ENCODE measurements around the gene ANXA6.

The ANXA6 gene

GRCh38 chr5:151106509-151106908 lies 51.1 kb downstream of the ANXA6 start:
- DNase-seq (ENCODE audit: low read depth in 4 of 4, low spot score in 1 of 4), result no peak

DNA sequence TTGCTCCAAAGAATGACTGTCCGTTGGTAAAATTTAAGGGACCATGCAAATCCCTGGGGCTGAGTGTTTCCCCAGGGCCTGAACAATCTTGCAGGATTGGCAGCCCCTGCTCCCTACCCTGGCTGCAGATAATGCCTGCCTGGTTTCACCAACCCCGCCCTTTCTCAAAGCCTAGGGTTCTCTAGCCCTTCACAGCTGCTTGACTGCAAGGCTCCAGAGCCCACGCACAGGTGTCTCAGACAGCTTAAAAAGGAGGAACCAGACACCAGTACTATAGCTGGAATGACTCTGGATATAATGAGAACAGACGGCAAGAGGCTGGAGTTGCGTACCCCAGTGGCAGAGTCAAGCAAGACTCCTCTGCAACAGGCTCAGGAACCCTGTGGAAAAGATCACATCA lies 51.5 kb downstream of the ANXA6 start:
- DNase-seq (ENCODE audit: low read depth in 4 of 4, low spot score in 1 of 4), result no peak

- DNase-seq (ENCODE audit: low read depth in 4 of 4, low spot score in 1 of 4), result no peak
Measured at GRCh38 chr5:151105561-151105960, 52.0 kb downstream of the ANXA6 start.

DNA sequence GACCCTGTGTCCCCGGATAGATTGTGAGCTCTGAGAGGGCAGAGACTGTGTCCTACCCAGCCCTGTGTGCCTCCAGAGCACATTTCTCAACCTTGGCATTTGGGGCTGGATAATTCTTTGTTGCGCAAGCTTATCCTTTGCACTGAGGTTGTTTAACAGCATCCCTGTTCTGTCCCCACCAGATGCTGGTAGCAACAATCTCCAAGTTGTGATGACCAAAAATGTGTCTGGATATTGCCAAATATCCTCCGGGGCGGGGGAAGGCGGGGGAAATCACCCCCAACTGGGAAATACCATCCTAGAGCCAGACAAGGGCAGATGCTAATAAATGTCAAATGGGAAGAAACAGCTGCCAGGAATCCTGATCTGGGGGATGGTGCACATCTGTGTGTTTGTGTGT lies 52.8 kb downstream of the ANXA6 start:
- DNase-seq (ENCODE audit: low read depth in 4 of 4, low spot score in 1 of 4), result no peak

GRCh38 chr5:151101746-151102145 lies 55.8 kb downstream of the ANXA6 start:
- DNase-seq (ENCODE audit: low read depth in 4 of 4, low spot score in 1 of 4), result no peak

GRCh38 chr5:151101151-151101550 lies 56.4 kb downstream of the ANXA6 start:
- DNase-seq (ENCODE audit: low read depth in 4 of 4, low spot score in 1 of 4), result no peak

DNA sequence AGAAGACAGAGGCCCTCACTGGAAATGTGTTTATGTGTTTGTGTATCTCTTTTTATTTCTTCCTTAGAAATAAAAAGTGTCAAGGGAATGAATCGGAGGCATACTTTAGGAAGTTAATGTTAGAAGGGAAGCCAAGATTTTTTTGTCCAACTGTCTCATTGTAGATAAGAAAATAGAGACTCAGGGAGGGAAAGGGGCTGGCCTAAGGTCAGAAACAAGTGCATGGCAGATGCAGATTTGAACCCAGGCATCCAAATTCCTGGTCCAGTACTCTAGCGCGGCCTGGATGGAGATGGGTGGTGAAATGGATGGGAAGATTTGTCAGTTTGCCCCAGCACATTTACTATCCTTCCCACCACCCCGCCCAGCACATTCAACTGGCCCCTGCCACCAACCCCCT lies 56.9 kb downstream of the ANXA6 start:
- DNase-seq (ENCODE audit: low read depth in 4 of 4, low spot score in 1 of 4), result no peak

DNA sequence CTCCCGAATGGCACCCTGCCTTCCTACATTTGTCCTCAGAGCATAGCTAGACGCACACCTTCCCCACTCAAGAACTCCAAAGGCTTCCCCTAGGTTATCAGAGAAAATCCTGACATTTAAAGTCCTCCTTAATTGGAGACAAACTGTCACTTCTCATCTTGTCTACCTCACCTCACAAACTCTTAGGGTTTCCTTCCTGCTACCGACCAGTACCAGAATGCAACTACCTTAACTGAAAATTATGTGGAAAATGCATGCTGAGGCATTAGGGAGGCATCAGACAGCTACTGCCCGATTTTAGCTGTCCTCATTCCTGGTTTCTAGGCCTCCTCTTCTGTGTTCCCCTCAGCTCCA lies 58.8 kb downstream of the ANXA6 start:
- no peak for DNase-seq (ENCODE audit: low read depth in 4 of 4, low spot score in 1 of 4)

DNA sequence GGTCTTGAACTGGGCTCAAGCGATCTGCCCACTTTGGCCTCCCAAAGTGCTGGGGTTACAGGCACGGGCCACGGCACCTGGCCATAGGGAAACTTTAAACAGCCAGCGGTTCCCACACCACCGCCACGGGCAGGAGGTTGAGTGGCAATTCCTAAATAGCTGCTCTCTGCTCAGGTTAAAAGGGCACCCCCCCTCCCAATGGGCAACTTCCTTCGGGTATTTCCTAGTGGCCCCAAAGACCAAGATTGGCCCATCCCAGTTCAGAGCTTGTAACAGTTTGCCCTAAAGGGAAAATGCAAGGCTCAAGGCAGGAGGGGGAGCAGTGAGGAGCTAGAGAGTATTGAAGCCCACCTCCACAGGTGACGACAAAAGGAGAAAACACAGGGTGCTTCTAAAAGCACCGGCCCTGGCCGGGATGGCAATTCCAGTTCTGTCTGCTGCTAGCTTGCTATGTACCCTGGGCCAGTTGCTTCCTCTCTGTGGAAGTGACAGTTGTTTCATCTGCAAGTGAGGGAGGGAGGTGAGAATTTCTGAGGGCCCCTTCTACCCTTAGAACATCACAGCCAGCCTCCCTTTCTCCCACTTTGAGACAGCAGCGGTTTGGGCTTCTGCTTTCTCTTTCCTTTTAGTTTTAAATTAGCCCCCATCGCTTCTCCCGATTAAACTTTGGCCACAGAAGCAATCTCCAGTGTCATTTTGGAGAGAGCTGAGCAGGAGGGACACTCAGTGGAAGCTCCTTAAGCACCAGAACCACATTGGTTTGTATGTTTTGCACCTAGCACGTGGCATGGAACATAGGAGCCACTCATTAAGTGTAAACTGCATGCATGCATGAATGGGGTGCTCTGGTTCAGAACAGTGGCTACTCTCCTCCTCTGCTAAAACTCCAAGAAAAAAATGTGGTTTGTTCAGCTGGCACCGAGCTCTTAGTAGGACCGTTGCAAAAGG lies 59.5 kb downstream of the ANXA6 start:
- no peak for DNase-seq (ENCODE audit: low read depth in 4 of 4, low spot score in 1 of 4)

DNA sequence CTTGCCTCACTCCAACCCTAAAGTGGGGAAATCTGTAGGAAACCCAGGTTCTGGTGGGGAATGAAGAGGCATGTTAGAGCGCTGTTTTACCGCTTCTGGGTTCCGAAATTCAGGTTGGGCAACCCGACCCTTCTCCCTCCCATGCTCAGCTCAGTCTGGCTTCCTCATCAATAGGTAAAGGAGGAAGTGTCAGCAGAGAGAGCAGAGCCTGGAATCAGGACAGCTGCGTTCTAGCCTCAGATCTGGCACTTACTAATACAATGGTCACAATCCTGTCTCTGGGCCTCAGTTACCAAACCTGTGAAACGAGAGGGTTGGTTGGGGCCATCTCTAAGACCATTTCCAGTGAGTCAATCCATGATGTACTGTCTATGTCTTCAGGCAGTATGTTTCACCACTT lies 60.5 kb downstream of the ANXA6 start:
- DNase-seq (ENCODE audit: low read depth in 4 of 4, low spot score in 1 of 4), result no peak

DNA sequence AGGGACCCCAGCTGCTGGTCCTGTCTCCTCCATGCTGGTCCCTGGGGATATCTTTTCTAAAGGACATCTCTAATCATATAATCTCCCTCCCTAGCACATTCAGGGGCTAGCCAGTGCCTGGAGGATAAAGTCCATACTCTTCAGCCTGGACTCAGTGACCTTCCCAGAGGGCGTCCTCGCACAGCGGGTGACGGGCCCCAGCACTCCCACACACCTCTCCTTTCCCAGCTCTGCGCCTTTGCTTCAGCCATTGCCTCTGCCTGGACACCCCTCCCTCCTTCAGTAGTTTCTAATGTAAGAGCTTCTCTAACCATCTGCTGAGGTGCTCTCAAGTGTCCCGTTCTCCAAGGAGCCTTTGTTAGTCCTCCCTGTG lies 61.6 kb downstream of the ANXA6 start:
- no peak for DNase-seq (ENCODE audit: low read depth in 4 of 4, low spot score in 1 of 4)

DNA sequence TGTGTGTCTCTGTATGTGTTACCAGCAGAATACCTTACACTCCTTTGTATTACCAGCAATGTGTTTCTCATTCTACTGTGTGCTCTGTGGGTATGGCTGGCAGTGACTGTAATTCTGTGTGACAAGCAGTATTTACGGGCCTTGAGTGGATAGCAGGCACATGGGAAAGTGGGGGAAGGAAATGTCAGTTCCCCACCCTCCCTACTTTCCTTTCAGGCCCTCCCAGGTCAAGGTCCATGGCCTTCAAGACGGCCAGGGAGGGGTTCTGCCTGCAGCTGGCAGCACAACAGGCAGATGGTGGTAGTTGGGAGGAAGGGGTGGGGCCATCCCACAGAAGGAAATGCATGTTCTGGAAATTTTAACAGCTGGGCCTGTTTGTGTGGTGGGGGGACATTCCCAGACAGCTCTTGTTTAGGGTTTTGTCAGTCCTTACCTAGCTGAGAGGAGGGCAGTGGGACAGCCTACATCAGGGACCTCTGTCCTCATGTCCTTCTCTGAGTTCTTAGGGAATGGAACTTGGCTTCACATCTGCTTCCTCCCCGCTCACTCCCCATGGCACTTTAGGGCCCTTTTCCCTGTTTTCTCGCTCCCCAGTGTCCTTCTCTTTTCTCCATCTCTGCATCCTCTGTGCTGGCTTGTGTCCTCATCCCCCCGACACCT lies 62.1 kb downstream of the ANXA6 start:
- no peak for DNase-seq (ENCODE audit: low read depth in 4 of 4, low spot score in 1 of 4)

DNA sequence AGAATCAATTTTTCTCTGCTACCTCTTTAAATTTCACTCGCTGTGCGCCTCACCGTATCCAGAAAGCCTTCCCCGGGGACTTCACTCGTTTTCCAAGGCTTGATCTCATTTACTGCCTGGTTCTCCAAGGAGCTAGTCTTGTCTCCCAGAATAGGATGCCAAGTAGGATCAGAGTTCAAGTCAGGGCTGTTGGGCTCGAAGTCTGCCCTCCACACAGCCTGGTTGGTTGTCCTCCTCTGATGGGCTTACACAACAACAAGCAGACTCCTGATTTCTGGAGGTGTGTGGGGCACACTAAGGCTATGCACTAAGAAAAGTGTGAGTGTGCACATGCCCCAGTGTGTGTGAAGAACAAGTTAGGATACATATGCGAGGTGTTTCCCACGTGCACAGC lies 62.7 kb downstream of the ANXA6 start:
- no peak for DNase-seq (ENCODE audit: low read depth in 4 of 4, low spot score in 1 of 4)

DNA sequence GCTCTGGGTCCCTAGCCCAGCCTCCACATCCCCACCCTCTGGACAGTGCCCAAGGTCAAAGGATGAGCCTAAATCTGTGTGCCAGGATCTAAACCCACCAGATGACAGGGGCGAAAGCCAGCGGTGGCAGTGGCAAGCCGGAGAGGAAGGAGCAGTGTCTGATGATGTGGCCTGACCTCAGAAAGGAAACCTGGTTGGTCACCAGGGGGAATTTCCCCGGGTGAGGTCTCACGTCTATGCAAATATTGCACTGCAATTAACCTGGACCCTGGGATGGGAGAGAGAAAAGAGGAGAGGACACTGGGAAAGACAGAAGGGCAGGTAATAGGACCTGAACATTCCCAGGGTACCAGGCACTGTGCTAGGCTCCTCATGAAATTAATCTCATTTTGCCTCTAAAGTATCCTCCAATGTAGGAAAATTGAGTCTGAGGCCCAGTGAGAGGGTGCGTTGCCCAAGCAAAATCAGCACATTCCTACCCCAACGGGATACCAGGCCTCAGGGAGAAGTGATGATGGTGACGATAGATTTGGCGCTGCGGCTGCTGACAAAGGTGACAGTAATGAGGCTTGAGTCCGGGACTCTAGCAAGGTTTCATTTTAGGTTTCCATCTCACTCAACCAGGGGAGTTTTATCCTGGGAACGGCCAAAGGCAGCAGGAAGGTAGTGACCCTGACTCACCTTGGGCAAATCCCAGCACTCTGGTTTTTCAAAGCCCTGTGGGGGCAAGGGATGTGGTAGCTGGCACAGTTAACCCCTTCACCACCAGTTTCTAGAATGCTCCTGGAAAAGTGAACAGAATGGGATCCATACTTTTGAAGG lies 63.3 kb downstream of the ANXA6 start:
- DNase-seq (ENCODE audit: low read depth in 4 of 4, low spot score in 1 of 4), result peak in 1 of 4 experiments; percentile 66

DNA sequence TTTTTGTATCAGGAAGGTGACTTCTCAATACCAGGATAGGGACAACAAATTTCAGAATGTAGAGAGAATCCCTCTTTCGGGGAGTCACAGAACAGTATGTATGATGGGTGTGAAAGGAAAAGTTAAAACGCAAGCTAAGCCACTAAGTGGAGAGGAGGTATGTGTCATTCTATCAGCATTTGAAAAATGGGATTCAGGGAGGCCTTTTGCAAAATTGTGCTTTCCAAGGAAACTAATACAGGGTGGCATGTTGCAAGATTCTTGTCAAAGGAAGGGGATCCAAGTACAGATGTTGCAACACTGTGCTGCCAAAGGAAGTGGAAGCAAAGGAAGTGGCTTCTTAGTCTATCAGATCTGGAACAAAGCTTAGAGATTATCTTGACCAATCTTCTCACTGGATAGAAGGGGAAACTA lies 64.1 kb downstream of the ANXA6 start:
- no peak for DNase-seq (ENCODE audit: low read depth in 4 of 4, low spot score in 1 of 4)

- DNase-seq (ENCODE audit: low read depth in 4 of 4, low spot score in 1 of 4), result no peak
Measured at GRCh38 chr5:151092762-151093161, 64.8 kb downstream of the ANXA6 start.

DNA sequence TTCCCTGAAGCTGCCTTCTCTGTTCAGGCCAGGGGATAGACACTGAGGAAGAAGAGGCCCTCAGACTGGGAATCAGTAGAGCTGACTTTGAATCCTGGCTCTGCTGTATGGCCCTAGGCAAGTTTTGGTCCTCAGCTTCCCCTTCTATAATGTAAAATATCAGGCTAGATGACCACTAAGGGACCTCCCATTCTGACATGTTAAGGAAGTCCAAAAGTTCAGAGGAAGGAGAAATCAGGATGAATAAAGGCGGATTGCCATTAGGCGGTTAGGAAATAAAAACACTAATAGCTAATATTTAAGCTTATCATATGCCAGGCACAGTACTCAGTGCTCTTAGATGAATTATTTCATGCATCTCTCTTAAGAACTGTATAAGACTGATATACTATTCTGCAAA lies 67.9 kb downstream of the ANXA6 start:
- no peak for DNase-seq (ENCODE audit: low read depth in 4 of 4, low spot score in 1 of 4)

DNA sequence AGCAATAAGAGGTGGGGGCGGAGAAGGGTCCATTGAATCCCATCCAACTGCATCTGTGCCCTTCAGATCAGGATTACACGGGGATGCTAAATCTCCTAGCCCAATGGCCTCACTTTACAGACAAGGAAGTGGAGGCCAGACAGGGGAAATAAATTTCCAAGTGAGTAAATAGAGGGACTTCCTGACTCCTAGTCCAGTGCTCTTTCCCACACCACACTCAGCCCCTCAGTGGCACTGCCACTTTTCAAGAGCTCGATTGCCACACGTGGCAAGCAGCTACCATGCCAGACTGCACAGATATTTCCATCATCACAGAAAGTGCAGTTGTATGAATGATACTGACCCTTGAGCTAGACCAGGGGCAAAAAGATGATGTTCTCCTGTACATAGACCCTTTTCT lies 68.6 kb downstream of the ANXA6 start:
- DNase-seq (ENCODE audit: low read depth in 4 of 4, low spot score in 1 of 4), result no peak

DNA sequence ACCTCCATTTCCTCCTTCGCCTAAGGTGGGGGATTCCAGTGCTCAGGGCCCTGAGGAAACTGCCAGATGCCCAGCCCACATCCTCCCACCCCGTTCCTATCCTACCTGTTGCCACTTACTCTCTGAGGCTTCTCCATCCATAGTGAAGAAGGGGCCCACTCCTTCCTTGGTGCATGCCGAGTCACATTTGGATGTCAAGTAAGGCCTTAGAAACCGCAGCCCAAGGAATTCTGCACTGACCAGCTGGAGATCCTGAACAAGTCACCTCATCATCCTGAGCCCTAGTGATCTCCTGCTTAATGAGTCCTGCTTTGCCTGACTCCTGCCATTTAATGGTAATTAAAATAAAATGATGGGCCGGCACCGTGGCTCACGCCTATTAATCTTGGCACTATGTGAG lies 70.1 kb downstream of the ANXA6 start:
- no peak for DNase-seq (ENCODE audit: low read depth in 4 of 4, low spot score in 1 of 4)

GRCh38 chr5:151086905-151087360 lies 70.6 kb downstream of the ANXA6 start:
- DNase-seq (ENCODE audit: low read depth in 4 of 4, low spot score in 1 of 4), result peak in 3 of 4 experiments; percentile 42 to 67 (median 60)

DNA sequence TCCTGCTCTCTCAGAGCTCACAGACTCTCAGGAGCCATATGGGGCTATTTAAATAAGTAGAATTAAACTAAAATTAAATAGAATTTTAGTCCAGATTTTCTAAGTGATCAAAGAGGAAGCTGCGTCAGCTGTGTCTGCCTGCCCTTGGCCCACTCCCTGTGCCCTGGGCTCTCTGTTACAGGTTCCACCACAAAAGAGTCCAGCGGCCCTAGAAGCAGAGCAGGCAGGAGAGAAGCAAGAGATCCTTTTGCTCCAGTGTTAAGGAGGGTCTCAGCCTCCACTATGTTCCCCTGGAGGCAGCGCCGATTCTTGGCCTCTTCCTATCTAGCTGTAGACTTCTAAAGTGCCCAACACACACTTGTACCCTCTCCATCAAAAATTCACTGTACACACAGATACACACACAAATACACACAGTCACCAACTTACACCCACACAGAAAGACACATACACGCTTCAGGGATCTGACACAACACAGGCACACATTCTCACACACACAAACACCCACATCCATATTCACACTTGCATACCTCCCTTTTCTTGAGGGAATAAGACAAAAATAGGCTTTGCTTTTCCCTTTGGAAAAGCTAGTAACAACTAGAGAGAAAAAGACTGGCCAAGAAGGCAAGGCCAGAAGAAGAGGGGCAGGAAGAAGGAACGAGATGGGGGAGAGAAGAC lies 71.2 kb downstream of the ANXA6 start:
- no peak for DNase-seq (ENCODE audit: low read depth in 4 of 4, low spot score in 1 of 4)

Measured in stimulated activated CD4-positive, alpha-beta T cell treated with anti-CD3 and anti-CD28 coated beads, Interleukin-1b, Interleukin-23, amount 100 ng/mL, for 24 hours (primary cell).